Measurements from ENCODE around the gene CHAT. TPM values are rescaled to one million over a fixed set of nuclear protein-coding genes. Genes with fewer than 3 reads are reported as not detected.

Gene CHAT
- polyA plus RNA-seq, 1 donor from 2014 or later, result not detected

DNA sequence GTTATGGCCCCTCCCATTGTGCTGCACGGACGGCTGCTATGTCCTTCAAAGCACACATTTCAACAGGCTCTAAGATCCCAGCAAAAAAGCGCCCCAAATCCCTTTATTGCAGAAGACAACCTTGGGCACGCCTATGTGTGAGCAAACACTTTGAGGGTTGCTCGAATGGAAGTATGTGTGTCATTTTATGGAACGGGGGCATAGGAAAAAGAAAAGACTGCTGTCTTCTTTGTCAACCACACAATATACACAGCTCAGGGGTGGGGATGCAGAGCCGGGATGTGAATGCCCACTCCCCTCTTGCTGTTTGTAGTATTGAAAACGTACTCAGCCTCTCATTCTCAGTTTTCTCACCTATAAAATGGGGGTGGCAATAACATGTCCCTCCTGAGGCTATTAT is 97.6 kb downstream of the CHAT start:
- TF ChIP-seq TAF1 (IDR thresholded peaks at IDR 0.05; ENCODE audit: low read depth) (no peak), MXI1 (conservative IDR thresholded peaks at IDR 0.05; ENCODE audit: poor library complexity, severe bottlenecking) (no peak), EZH2 (IDR thresholded peaks at IDR 0.05; ENCODE audit: borderline replicate concordance, insufficient read depth, low read length, poor library complexity, severe bottlenecking) (no peak), EP300 (conservative IDR thresholded peaks at IDR 0.05; ENCODE audit: poor library complexity, severe bottlenecking) (no peak), SMC3 (conservative IDR thresholded peaks at IDR 0.05; ENCODE audit: poor library complexity) (no peak), CTCF (IDR thresholded peaks at IDR 0.05; ENCODE audit: poor library complexity, severe bottlenecking) (no peak), POLR2AphosphoS5 (IDR thresholded peaks at IDR 0.05) (no peak), RAD21 (conservative IDR thresholded peaks at IDR 0.05) (no peak)
- TF ChIP-seq, protein P1, sequence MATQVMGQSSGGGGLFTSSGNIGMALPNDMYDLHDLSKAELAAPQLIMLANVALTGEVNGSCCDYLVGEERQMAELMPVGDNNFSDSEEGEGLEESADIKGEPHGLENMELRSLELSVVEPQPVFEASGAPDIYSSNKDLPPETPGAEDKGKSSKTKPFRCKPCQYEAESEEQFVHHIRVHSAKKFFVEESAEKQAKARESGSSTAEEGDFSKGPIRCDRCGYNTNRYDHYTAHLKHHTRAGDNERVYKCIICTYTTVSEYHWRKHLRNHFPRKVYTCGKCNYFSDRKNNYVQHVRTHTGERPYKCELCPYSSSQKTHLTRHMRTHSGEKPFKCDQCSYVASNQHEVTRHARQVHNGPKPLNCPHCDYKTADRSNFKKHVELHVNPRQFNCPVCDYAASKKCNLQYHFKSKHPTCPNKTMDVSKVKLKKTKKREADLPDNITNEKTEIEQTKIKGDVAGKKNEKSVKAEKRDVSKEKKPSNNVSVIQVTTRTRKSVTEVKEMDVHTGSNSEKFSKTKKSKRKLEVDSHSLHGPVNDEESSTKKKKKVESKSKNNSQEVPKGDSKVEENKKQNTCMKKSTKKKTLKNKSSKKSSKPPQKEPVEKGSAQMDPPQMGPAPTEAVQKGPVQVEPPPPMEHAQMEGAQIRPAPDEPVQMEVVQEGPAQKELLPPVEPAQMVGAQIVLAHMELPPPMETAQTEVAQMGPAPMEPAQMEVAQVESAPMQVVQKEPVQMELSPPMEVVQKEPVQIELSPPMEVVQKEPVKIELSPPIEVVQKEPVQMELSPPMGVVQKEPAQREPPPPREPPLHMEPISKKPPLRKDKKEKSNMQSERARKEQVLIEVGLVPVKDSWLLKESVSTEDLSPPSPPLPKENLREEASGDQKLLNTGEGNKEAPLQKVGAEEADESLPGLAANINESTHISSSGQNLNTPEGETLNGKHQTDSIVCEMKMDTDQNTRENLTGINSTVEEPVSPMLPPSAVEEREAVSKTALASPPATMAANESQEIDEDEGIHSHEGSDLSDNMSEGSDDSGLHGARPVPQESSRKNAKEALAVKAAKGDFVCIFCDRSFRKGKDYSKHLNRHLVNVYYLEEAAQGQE (IDR thresholded peaks at IDR 0.05; ENCODE audit: borderline replicate concordance), result no peak
- Histone ChIP-seq H3K9me3 (ENCODE audit: low read length) (no peaks in the 10 kb centered on the region), H3K79me2 (replicated peaks; ENCODE audit: insufficient read depth, low read length) (no peaks in the 10 kb centered on the region), H3F3A (ENCODE audit: insufficient read depth, low read length, poor library complexity, severe bottlenecking) (no peaks in the 10 kb centered on the region), H3K4me3 (ENCODE audit: low read length) (no peak overlapping the region), H3K9ac (ENCODE audit: low read length) (no peak overlapping the region), H2AFZ (ENCODE audit: low read depth, low read length) (no peak overlapping the region), H3K9me2 (ENCODE audit: insufficient read depth, low read length) (no peaks in the 10 kb centered on the region), H3K4me2 (ENCODE audit: low read length) (no peak overlapping the region), H3K27ac (ENCODE audit: low read length) (no peak overlapping the region), H3K36me3 (ENCODE audit: insufficient read depth, low read length) (no peaks in the 10 kb centered on the region), H4K20me1 (ENCODE audit: insufficient read depth) (no peaks in the 10 kb centered on the region), H3K27me3 (ENCODE audit: insufficient read depth, low read depth, low read length) (no peaks in the 10 kb centered on the region)

DNA sequence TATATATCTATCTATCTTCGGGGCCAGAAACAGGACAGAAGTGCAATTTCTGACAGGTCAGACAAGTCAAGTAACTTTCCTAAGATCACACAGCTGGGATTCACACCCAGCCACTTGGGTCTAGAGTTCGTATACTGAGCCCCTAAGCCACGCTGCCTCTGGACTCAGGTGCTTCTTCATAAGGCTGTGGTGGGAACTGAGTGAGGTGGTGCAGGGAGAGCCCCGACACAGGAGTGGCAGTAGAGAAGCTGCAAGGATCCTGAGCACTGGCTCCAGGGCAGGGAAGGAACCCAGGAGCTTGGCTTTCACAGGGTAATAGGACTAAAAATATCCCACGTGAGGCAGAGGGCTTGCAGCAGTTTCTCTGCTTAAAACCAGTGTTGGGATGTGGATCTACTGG is 99.4 kb downstream of the CHAT start:
- Histone ChIP-seq H3K79me2 (replicated peaks; ENCODE audit: insufficient read depth, low read length) (no peaks in the 10 kb centered on the region), H3K4me3 (ENCODE audit: low read length) (no peak overlapping the region), H3K9me2 (ENCODE audit: insufficient read depth, low read length) (no peaks in the 10 kb centered on the region), H3K36me3 (ENCODE audit: insufficient read depth, low read length) (no peaks in the 10 kb centered on the region), H3F3A (ENCODE audit: insufficient read depth, low read length, poor library complexity, severe bottlenecking) (no peaks in the 10 kb centered on the region), H3K9me3 (ENCODE audit: low read length) (no peaks in the 10 kb centered on the region), H2AFZ (ENCODE audit: low read depth, low read length) (no peak overlapping the region), H3K27ac (ENCODE audit: low read length) (no peak overlapping the region), H4K20me1 (ENCODE audit: insufficient read depth) (no peaks in the 10 kb centered on the region), H3K9ac (ENCODE audit: low read length) (no peak overlapping the region), H3K27me3 (ENCODE audit: insufficient read depth, low read depth, low read length) (no peaks in the 10 kb centered on the region), H3K4me2 (ENCODE audit: low read length) (no peak overlapping the region)
- no peak for TF ChIP-seq SMC3 (conservative IDR thresholded peaks at IDR 0.05; ENCODE audit: poor library complexity)
- TF ChIP-seq EZH2 (IDR thresholded peaks at IDR 0.05; ENCODE audit: borderline replicate concordance, insufficient read depth, low read length, poor library complexity, severe bottlenecking), result no peak

Other genes starting within 250 kb of the CHAT start
- gene DRGX, start 217.9 kb upstream of the CHAT start, polyA plus RNA-seq, result not detected in 2 replicates
- gene ERCC6, start 74.9 kb upstream of the CHAT start, polyA plus RNA-seq, result 13.9 and 16.8 TPM in 2 replicates
- not detected in 2 replicates for gene SLC18A3, start 3.7 kb upstream of the CHAT start, polyA plus RNA-seq
- gene C10orf53, start 65.6 kb downstream of the CHAT start, polyA plus RNA-seq, result not detected in 2 replicates
- 40.7 and 46.7 TPM in 2 replicates for gene OGDHL, start 148.3 kb downstream of the CHAT start, polyA plus RNA-seq

Measured in neural cell (in vitro differentiated cells).